HTERT RPE-1 (cell line): ENCODE data around the gene ZIC4.

Experiments
- in situ Hi-C: fragments of 300-500 bp; cut with MboI; formaldehyde crosslinking; loops from 4 replicates; pipeline ENCODE4 v1.14.3; 2020; ENCODE audit warnings: low sequenced_read_pairs

Gene ZIC4

DNA sequence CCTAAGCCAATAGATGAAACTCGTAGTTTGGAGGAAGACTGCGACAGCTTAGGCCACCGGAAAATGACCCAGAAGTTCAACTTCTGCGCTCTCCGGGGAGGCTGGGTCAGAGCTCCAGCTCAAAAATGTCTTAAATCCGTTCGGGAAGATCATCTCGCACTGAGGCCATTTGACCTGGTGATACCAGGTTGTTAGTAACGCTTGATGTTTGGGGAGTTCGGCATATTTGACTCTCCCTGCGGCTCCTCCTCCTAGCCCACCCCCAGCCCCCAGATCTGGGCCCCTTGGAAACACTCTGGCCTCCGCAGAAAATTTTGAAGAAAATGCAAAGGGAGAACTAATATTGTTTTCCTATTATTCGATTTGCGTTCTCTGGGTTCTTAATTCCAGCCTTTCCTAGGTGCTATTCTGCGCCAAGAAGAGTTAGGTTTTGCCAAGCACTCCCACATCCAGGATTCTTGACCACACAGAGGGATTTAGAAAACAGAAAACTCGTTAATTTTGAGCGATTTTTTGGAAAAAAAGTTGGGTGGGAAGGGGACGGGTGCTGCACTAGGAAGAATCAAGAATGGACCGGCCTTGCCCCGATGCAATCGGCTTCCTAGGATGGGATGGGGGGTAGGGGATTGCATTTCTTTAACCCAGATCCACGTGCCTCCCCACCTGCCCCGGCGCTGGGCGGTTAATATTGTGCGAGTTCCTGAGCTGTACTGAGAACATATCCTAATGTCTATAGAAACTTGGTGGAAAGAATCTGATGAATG, 50.0 kb downstream of the ZIC4 start:
- in situ Hi-C loops, result no loop called here

DNA sequence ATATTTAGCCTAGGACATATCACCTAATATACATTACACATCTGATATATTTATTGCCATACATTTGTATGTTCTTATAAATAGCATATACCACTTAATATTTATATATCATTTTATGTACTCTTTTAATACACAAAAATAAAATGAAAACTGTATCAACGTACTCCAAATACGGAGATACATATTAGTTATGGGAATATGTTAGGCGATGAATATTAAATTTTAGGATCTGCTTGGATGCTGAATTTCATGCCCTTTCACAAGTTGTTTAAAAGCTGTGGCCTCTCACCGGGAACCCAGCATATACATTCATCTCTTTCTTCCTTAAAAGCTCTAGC, 50.6 kb downstream of the ZIC4 start:
- in situ Hi-C loops, result no loop called here

DNA sequence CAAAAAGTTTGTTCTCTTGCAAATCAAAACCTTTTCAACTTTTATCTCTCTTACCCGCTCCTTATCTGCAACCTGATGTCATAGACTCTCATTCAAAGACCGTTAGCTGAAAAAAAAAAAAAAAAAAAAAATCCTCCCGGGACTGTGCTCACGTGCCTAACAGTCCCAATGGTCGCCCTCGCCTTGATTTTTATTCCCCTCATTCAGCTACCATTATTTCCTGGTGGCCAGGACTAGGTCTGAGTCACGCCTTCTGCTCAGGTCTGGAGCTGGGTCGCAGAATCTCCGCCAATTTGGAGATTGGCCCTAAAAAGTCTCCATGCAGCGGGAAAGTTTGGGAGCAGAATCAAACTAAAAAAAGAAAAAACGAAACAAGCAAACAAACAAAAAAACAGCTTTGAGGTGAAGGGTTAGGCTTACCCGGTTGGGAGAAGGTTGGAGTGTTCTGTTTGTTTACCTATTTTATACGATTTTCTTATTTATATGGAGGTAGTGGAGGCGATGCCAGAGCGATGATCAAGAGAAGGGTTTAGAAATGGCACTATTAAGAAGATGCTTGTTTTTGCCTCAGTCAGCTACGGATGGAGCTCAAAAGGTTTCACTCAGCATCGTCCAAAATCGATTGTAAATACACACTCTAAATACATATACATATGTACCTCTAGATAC, 51.1 kb downstream of the ZIC4 start:
- in situ Hi-C loops, result no loop called here

GRCh38 chr3:147354623-147355022, 51.7 kb downstream of the ZIC4 start:
- in situ Hi-C loops, result no loop called here

- in situ Hi-C loops, result no loop called here
Observed at GRCh38 chr3:147351301-147351700, 55.0 kb downstream of the ZIC4 start.

GRCh38 chr3:147348976-147349375, 57.4 kb downstream of the ZIC4 start:
- in situ Hi-C loops, result no loop called here

GRCh38 chr3:147343926-147344325, 62.4 kb downstream of the ZIC4 start:
- in situ Hi-C loops, result no loop called here

DNA sequence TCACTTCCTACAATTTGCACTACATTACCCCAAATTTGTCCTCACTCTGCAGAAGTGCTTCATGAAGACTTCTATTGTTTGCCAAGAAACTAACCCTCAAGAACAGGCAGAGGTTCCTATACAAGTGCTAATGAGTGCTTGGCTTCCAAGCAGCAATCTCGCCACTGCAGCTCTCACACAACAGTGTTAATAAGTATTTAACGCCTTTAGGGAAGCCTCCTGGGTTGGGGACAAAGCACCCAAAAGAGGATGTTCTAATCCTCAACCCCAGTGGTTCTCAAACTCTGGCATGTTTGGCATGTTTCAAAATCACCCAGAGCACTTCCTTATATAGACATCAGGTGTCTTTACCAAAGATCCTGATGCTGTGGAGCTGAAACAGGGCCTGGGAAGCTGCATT, 64.6 kb downstream of the ZIC4 start:
- in situ Hi-C loops, result no loop called here

DNA sequence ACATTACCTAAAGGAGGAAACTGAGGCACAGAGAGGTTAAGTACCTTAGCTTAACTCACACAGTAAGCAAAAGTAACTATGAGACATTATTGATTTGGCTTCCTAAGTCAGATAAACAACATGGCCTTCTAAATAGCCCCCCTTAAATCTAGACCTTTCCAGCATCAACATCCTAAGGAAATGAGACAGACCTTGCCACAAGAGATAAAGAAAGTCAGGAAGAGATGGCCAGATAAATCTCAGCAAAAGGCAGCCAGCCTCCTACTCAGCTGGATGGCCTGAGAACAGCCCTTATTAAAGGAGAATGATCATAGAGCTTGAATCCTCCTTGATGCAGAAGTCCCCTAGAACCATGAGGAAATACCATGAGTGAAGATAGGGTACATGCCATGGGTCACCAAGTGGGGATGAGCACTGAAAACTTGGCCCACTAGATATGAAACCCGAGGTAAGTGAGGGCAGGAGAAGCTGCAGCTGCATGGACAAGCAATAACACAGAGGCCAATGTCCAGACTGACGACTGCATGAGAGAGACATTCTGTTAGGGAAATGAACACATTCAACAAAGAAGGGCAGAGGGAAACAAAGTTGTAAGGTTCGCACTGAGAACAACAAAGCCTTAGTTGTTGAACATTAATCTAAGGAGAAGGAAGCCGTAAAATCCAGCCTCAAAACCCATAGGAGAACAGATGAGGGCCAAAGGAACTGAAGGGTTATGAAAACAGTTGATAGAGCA, 69.6 kb downstream of the ZIC4 start:
- in situ Hi-C loops, result no loop called here
